ENCODE results near the gene PPP1R12A. TPM values are rescaled to one million over a fixed set of nuclear protein-coding genes. Genes with fewer than 3 reads are reported as not detected.
A peak's percentile ranks its signal among the peaks of the same experiment; 100 is the strongest.

The PPP1R12A gene
- total and polyA plus RNA-seq, 2 of the 4 experiments (the other 2 are of a cell fraction) = 47.7 to 112 TPM

- Histone ChIP-seq H3K56ac (ENCODE audit: extremely low read depth, insufficient read depth, low read length) (no peak overlapping the region), H2AK5ac (ENCODE audit: low read depth, low read length) (no peak overlapping the region), H3K9me3 (ENCODE audit: control insufficient read depth, insufficient read depth, low read length) (no peaks in the 10 kb centered on the region), H3K36me3 (ENCODE audit: control insufficient read depth, insufficient read depth, low read length) (0 out of 2 replicates have a peak, but pooled peaks cover 1% of the 10 kb centered on the region), H2AFZ (replicated peaks; ENCODE audit: low read length, poor library complexity) (no peak overlapping the region), H2BK5ac (ENCODE audit: low read depth, low read length, poor library complexity, severe bottlenecking) (no peak overlapping the region), H2BK20ac (ENCODE audit: low read depth, low read length) (no peak overlapping the region), H3K4me2 (ENCODE audit: low read depth, low read length) (no peak overlapping the region), H3K4me3 (ENCODE audit: insufficient read depth, low read depth, low read length) (no peak overlapping the region), H3K27ac (ENCODE audit: insufficient read depth, low read length) (no peak overlapping the region), H3K18ac (ENCODE audit: low read depth, low read length) (no peak overlapping the region), H2BK15ac (ENCODE audit: low read depth, low read length) (no peak overlapping the region), H3K9ac (ENCODE audit: low read depth, low read length) (no peak overlapping the region), H3K79me1 (ENCODE audit: low read depth in 1 of 2, low read length in 2 of 2) (peaks cover 0 to 37% of the 10 kb centered on the region in 2 experiments; a peak in 2 of 4 replicates), H3K14ac (replicated peaks; ENCODE audit: low read depth, low read length) (0 out of 2 replicates have a peak overlapping the region, but pooled peaks have one; percentile 78), H3K4me1 (ENCODE audit: control insufficient read depth, insufficient read depth, low read length) (peaks cover 7% of the 10 kb centered on the region), H3K23ac (ENCODE audit: low read depth, low read length) (peak overlapping the region; percentile 82), H4K8ac (ENCODE audit: low read depth in 2 of 2, low read length in 2 of 2) (no peak overlapping the region), H2AK9ac (replicated peaks; ENCODE audit: low read depth, low read length, poor library complexity) (no peak overlapping the region), H3K9me1 (ENCODE audit: insufficient read depth, low read length) (peaks cover 18% of the 10 kb centered on the region), H3K4ac (ENCODE audit: low read depth, low read length) (0 out of 2 replicates have a peak overlapping the region, but pooled peaks have one; percentile 11), H4K20me1 (ENCODE audit: insufficient read depth, low read length) (peaks cover 78% of the 10 kb centered on the region), H4K91ac (ENCODE audit: insufficient read depth, low read depth, low read length) (no peak overlapping the region), H2BK120ac (ENCODE audit: low read depth, low read length) (no peak overlapping the region), H4K5ac (ENCODE audit: low read depth, low read length) (no peak overlapping the region), H3K27me3 (ENCODE audit: control insufficient read depth, insufficient read depth, low read length) (no peaks in the 10 kb centered on the region)
- ChIA-PET POLR2A (ENCODE audit: unreplicated experiment) (interaction anchor here (0.6 kb wide), 2 partner anchors 22 to 53 kb away, joined by 4 read pairs; no protein-coding TSS in a partner anchor), CTCF (no interaction called here)
- no peak for ATAC-seq (ENCODE audit: low read depth)
- WGBS, 2 experiments (ENCODE audit: extremely low coverage in 2 of 2, insufficient read length in 1 of 2) = no CpG with 5 or more reads among the region's 3 CpGs
- no peak for TF ChIP-seq CHD1 (IDR thresholded peaks at IDR 0.05; ENCODE audit: low read depth, low read length)
- TF ChIP-seq BHLHE40 (IDR thresholded peaks at IDR 0.05; ENCODE audit: low read depth, low read length) = no peak
- TF ChIP-seq ELK1 (IDR thresholded peaks at IDR 0.05; ENCODE audit: borderline replicate concordance, low read depth, low read length) = no peak
- TF ChIP-seq FOS (IDR thresholded peaks at IDR 0.05; ENCODE audit: low read depth, low read length) = no peak
- TF ChIP-seq CTCF (conservative IDR thresholded peaks at IDR 0.05; ENCODE audit: low read depth, low read length) = no peak
- TF ChIP-seq USF2 (IDR thresholded peaks at IDR 0.05; ENCODE audit: low read depth, low read length) = no peak
- no peak for TF ChIP-seq CEBPB (IDR thresholded peaks at IDR 0.05; ENCODE audit: low read depth, low read length)
- no peak for TF ChIP-seq POLR2A (IDR thresholded peaks at IDR 0.05; ENCODE audit: low read depth, low read length)
- TF ChIP-seq NFE2L2 (IDR thresholded peaks at IDR 0.05; ENCODE audit: low read depth, low read length) = no peak
- no peak for TF ChIP-seq RCOR1 (IDR thresholded peaks at IDR 0.05; ENCODE audit: insufficient replicate concordance, low read length)
- TF ChIP-seq RFX5 (IDR thresholded peaks at IDR 0.05; ENCODE audit: low read depth, low read length) = no peak
- no peak for TF ChIP-seq MXI1 (IDR thresholded peaks at IDR 0.05; ENCODE audit: borderline replicate concordance, low read depth, low read length)
- TF ChIP-seq SMC3 (IDR thresholded peaks at IDR 0.05; ENCODE audit: low read depth, low read length) = no peak
- TF ChIP-seq MAFK (IDR thresholded peaks at IDR 0.05; ENCODE audit: low read depth, low read length) = no peak
- no TSS peak for BruUV-seq (replicated peaks)
- dilution Hi-C loops (cut with HindIII; ENCODE audit: low sequenced_read_pairs, unreplicated experiment) (no loop called here), in situ Hi-C loops (cut with MboI; ENCODE audit: low sequenced_read_pairs) (loop anchor here (25.0 kb wide), 1 partner anchor 515 kb away; no protein-coding TSS in a partner anchor), intact Hi-C loops (cut with micrococcal nuclease) (loop anchor here (1.0 kb wide), 1 partner anchor 9 kb away; no protein-coding TSS in a partner anchor)
- DNase-seq = no peak
Measured at GRCh38 chr12:79926951-79927350, 7.9 kb downstream of the PPP1R12A start.
